Measurements from ENCODE around the gene ADAMTSL1.

GRCh38 chr9:18499062-18499461 is 25.1 kb downstream of the ADAMTSL1 start:
- TF ChIP-seq CTCF (IDR thresholded peaks at IDR 0.05) (no peak), POLR2AphosphoS5 (IDR thresholded peaks at IDR 0.05) (no peak), EP300 (IDR thresholded peaks at IDR 0.05) (no peak)

Data from stomach (tissue), 4 donors.